Iris pigment epithelial cell (primary cell): ENCODE measurements around the gene ZCCHC7.

Experiments
- DNase-seq: peaks from one replicate; pipeline ENCODE4 v3.0.0-alpha.2; 2011; ENCODE audit warnings: low read depth

ZCCHC7 gene

GRCh38 chr9:37336150-37336549, 215.8 kb downstream of the ZCCHC7 start:
- DNase-seq = no peak

GRCh38 chr9:37337301-37337890, 217.0 kb downstream of the ZCCHC7 start:
- DNase-seq = no peak

GRCh38 chr9:37338218-37338617, 217.8 kb downstream of the ZCCHC7 start:
- no peak for DNase-seq

- no peak for DNase-seq
Measured at GRCh38 chr9:37339923-37340322, 219.5 kb downstream of the ZCCHC7 start.

- no peak for DNase-seq
Measured at GRCh38 chr9:37340961-37341360, 220.6 kb downstream of the ZCCHC7 start.

GRCh38 chr9:37341704-37342103, 221.3 kb downstream of the ZCCHC7 start:
- no peak for DNase-seq

- no peak for DNase-seq
Measured at GRCh38 chr9:37342493-37342892, 222.1 kb downstream of the ZCCHC7 start.

- DNase-seq = no peak
Measured at GRCh38 chr9:37342895-37343294, 222.5 kb downstream of the ZCCHC7 start.

- no peak for DNase-seq
Measured at GRCh38 chr9:37343724-37344123, 223.3 kb downstream of the ZCCHC7 start.

- DNase-seq = no peak
Measured at GRCh38 chr9:37345038-37345437, 224.7 kb downstream of the ZCCHC7 start.

- DNase-seq = no peak
Measured at GRCh38 chr9:37348917-37349316, 228.5 kb downstream of the ZCCHC7 start.

- peak; percentile 79 for DNase-seq
Measured at GRCh38 chr9:37350486-37351190, 230.3 kb downstream of the ZCCHC7 start.

- no peak for DNase-seq
Measured at GRCh38 chr9:37353791-37354190, 233.4 kb downstream of the ZCCHC7 start.

GRCh38 chr9:37362430-37362829, 242.1 kb downstream of the ZCCHC7 start:
- DNase-seq = no peak

GRCh38 chr9:37363124-37363523, 242.8 kb downstream of the ZCCHC7 start:
- DNase-seq = no peak

GRCh38 chr9:37364136-37364535, 243.8 kb downstream of the ZCCHC7 start:
- DNase-seq = no peak

- no peak for DNase-seq
Measured at GRCh38 chr9:37364751-37365360, 244.5 kb downstream of the ZCCHC7 start.

GRCh38 chr9:37369671-37370070, 249.3 kb downstream of the ZCCHC7 start:
- DNase-seq = no peak

GRCh38 chr9:37370282-37370681, 249.9 kb downstream of the ZCCHC7 start:
- DNase-seq = no peak

GRCh38 chr9:37370968-37371563, 250.7 kb downstream of the ZCCHC7 start:
- DNase-seq = no peak

- DNase-seq = peak; percentile 42
Measured at GRCh38 chr9:37371565-37372464, 251.4 kb downstream of the ZCCHC7 start.

GRCh38 chr9:37372839-37373238, 252.5 kb downstream of the ZCCHC7 start:
- no peak for DNase-seq
